HAP-1 (cell line): ENCODE data around the gene KDF1.

Experiments
- DNase-seq, 2 experiments: peaks; one replicate each; pipeline ENCODE4 v3.0.0-alpha.2; 2016 to 2020; ENCODE audit warnings: low spot score in 2 of 2
- H3K27me3 ChIP-seq: fragments of 250-450 bp; sonication (Bioruptor Pico); 2 replicates; pipeline ENCODE4 v1.5.1; 2020; ENCODE audit warnings: low read depth, mild to moderate bottlenecking, moderate library complexity
- H3K36me3 ChIP-seq: fragments of 250-450 bp; sonication (Bioruptor Pico); replicated peaks from 2 replicates; pipeline ENCODE4 v1.5.1; 2020; ENCODE audit warnings: mild to moderate bottlenecking
- H3K4me1 ChIP-seq: fragments of 250-450 bp; sonication (Bioruptor Pico); 2 replicates; pipeline ENCODE4 v1.5.1; 2020; ENCODE audit warnings: mild to moderate bottlenecking
- H3K4me3 ChIP-seq: fragments of 250-450 bp; sonication (Bioruptor Pico); 2 replicates; pipeline ENCODE4 v1.5.1; 2020; ENCODE audit warnings: mild to moderate bottlenecking, moderate library complexity
- H3K9me3 ChIP-seq: fragments of 250-450 bp; sonication (Bioruptor Pico); 2 replicates; pipeline ENCODE4 v1.5.1; 2020; ENCODE audit warnings: mild to moderate bottlenecking, moderate library complexity
- in situ Hi-C: fragments of 300-500 bp; cut with MboI; formaldehyde crosslinking; loops from 3 replicates; pipeline ENCODE4 v1.14.3; 2020; ENCODE audit warnings: low sequenced_read_pairs, inconsistent platforms, mixed read lengths

The KDF1 gene

GRCh38 chr1:26981146-26981846 is 21.0 kb upstream of the KDF1 start:
- no peak for DNase-seq
- Histone ChIP-seq H3K36me3 (no peaks in the 10 kb centered on the region), H3K4me3 (no peak overlapping the region), H3K4me1 (no peaks in the 10 kb centered on the region), H3K9me3 (no peaks in the 10 kb centered on the region), H3K27me3 (peaks cover 13% of the 10 kb centered on the region)
- in situ Hi-C loops, result no loop called here

DNA sequence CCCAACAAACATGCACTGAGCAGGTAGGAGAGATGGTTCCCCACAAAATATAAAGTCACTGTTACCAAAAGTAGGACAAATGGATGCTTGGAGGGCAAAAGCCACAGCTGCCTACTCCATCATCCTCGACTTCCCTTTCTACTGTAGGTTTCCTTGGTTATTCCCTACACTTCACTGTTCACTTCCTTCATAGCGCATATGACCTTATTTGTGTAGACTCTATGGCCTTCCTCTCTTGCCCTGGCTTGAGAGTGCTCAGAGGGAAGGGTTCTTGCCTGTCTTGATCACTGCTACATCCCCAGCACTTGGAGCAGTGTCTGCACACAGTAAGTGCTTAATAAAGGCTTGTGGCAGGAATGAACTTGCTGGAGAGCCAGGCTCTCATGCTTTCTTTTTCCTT is 18.6 kb upstream of the KDF1 start:
- Histone ChIP-seq H3K9me3 (no peaks in the 10 kb centered on the region), H3K36me3 (no peaks in the 10 kb centered on the region), H3K27me3 (peaks cover 4% of the 10 kb centered on the region; the same call in 1 of the 2 replicates), H3K4me1 (no peaks in the 10 kb centered on the region), H3K4me3 (no peak overlapping the region)
- in situ Hi-C loops, result no loop called here
- no peak for DNase-seq

- no peaks in the 10 kb centered on the region for H3K36me3 ChIP-seq
- H3K27me3 ChIP-seq, result no peaks in the 10 kb centered on the region
- H3K9me3 ChIP-seq, result no peaks in the 10 kb centered on the region
- H3K4me1 ChIP-seq, result no peaks in the 10 kb centered on the region
- DNase-seq, result no peak
- in situ Hi-C loops, result no loop called here
- no peak overlapping the region for H3K4me3 ChIP-seq
Measured at GRCh38 chr1:26976621-26977510, 16.6 kb upstream of the KDF1 start.

- in situ Hi-C loops, result no loop called here
- DNase-seq, result no peak
Measured at GRCh38 chr1:26972821-26973220, 12.6 kb upstream of the KDF1 start.

DNA sequence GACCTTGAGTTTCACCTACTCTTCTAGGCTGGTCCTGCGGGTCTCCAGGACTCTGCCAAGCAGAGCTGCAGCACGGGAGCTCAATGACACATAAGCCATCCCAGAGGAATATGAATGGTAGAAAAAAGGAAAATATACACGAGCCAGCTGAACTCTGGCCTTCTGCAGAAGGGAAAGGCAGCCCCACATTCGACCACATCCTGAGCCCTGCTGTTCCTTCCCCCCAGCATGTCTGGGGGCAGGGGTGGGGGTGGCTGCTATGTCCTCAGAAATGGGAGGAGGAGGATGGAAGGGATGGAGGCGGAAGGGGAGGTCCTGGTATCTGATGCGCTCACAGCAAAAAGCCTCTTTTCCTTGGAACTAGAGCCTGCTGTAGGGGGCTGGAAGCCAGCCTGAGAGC is 12.1 kb upstream of the KDF1 start:
- Histone ChIP-seq H3K9me3 (no peaks in the 10 kb centered on the region), H3K27me3 (no peaks in the 10 kb centered on the region), H3K4me1 (no peaks in the 10 kb centered on the region), H3K4me3 (no peak overlapping the region), H3K36me3 (no peaks in the 10 kb centered on the region)
- in situ Hi-C loops, result no loop called here
- no peak for DNase-seq

More at GRCh38 chr1:26972821-26973220, 12.6 kb upstream of the KDF1 start:
- no peaks in the 10 kb centered on the region for H3K4me1 ChIP-seq
- no peaks in the 10 kb centered on the region for H3K36me3 ChIP-seq
- H3K9me3 ChIP-seq, result no peaks in the 10 kb centered on the region
- H3K27me3 ChIP-seq, result no peaks in the 10 kb centered on the region
- H3K4me3 ChIP-seq, result no peak overlapping the region

- Histone ChIP-seq H3K27me3 (no peaks in the 10 kb centered on the region; the same call in 1 of the 2 replicates), H3K36me3 (no peaks in the 10 kb centered on the region), H3K9me3 (no peaks in the 10 kb centered on the region), H3K4me3 (no peak overlapping the region), H3K4me1 (no peaks in the 10 kb centered on the region)
- DNase-seq, result no peak
- in situ Hi-C loops, result no loop called here
Measured at GRCh38 chr1:26971590-26971989, 11.3 kb upstream of the KDF1 start.

- Histone ChIP-seq H3K4me1 (no peaks in the 10 kb centered on the region), H3K4me3 (no peak overlapping the region), H3K27me3 (peaks cover under 1% of the 10 kb centered on the region), H3K36me3 (no peaks in the 10 kb centered on the region), H3K9me3 (no peaks in the 10 kb centered on the region)
- in situ Hi-C loops, result no loop called here
- no peak for DNase-seq
Measured at GRCh38 chr1:26970810-26971209, 10.5 kb upstream of the KDF1 start.

- in situ Hi-C loops, result no loop called here
- no peaks in the 10 kb centered on the region for H3K9me3 ChIP-seq
- H3K4me1 ChIP-seq, result no peaks in the 10 kb centered on the region
- H3K27me3 ChIP-seq, result peaks cover 20% of the 10 kb centered on the region
- no peak overlapping the region for H3K4me3 ChIP-seq
- DNase-seq, result no peak
- no peaks in the 10 kb centered on the region for H3K36me3 ChIP-seq
Measured at GRCh38 chr1:26965628-26966027, 5.4 kb upstream of the KDF1 start.

GRCh38 chr1:26965213-26965612 is 4.9 kb upstream of the KDF1 start:
- Histone ChIP-seq H3K4me1 (no peaks in the 10 kb centered on the region), H3K9me3 (no peaks in the 10 kb centered on the region), H3K27me3 (peaks cover 24% of the 10 kb centered on the region), H3K4me3 (no peak overlapping the region), H3K36me3 (no peaks in the 10 kb centered on the region)
- no peak for DNase-seq
- in situ Hi-C loops, result no loop called here

GRCh38 chr1:26961826-26962225 is 1.6 kb upstream of the KDF1 start:
- Histone ChIP-seq H3K36me3 (no peaks in the 10 kb centered on the region), H3K4me3 (no peak overlapping the region), H3K27me3 (peaks cover 41% of the 10 kb centered on the region), H3K4me1 (no peaks in the 10 kb centered on the region), H3K9me3 (no peaks in the 10 kb centered on the region)
- DNase-seq, result no peak
- in situ Hi-C loops, result no loop called here

- H3K4me3 ChIP-seq, result no peak overlapping the region
- peaks cover 46% of the 10 kb centered on the region for H3K27me3 ChIP-seq
- in situ Hi-C loops, result no loop called here
- no peaks in the 10 kb centered on the region; the same call in 1 of the 2 replicates for H3K4me1 ChIP-seq
- no peaks in the 10 kb centered on the region for H3K9me3 ChIP-seq
- no peaks in the 10 kb centered on the region for H3K36me3 ChIP-seq
- no peak for DNase-seq
Measured at GRCh38 chr1:26960625-26960966, 328 bp upstream of the KDF1 start.

DNA sequence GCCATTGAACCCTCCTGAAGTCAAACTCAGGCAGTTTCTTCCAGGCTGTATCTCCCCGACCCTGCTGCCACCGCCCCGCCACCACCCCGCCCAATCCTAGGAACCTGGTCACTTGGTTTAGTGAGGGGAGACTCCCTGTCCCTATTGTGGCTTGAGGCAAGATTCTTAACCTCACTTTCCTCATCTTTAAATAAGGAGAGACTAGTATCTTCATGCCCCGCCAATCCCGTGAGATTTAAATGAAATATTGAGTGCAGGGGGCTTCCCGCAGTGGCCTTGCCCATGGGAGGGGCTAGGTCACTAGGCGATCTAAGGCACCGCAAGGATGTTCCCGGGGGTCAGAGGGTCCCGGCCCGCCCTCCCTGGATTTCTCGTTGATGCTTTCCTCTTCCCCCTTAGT is 998 bp downstream of the KDF1 start:
- Histone ChIP-seq H3K9me3 (no peaks in the 10 kb centered on the region), H3K27me3 (peaks cover 51% of the 10 kb centered on the region), H3K4me1 (no peaks in the 10 kb centered on the region; the same call in 1 of the 2 replicates), H3K36me3 (no peaks in the 10 kb centered on the region), H3K4me3 (no peak overlapping the region)
- no peak for DNase-seq
- in situ Hi-C loops, result no loop called here

DNA sequence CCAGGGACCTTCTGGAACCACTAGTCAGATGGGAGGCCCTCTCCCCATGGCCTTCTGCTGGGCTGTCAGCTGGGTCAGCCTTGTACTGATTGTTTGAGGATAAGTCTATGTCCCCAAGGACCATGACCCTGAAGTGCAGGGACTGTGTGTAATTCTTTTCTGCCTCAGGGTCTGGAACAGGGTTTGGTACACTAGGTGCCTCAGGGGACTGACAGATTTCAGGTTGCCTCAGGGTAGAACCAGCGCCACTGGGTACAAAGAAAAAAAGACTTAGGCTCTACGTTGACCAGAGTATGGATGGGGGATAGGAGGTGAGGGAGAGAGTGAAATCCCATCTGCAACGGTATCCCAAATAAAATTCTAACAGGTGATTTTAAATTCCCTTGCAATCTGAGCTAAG is 3.0 kb downstream of the KDF1 start:
- H3K27me3 ChIP-seq, result peaks cover 50% of the 10 kb centered on the region
- in situ Hi-C loops, result no loop called here
- no peaks in the 10 kb centered on the region for H3K9me3 ChIP-seq
- no peak for DNase-seq
- no peaks in the 10 kb centered on the region for H3K36me3 ChIP-seq
- H3K4me1 ChIP-seq, result no peaks in the 10 kb centered on the region; the same call in 1 of the 2 replicates
- H3K4me3 ChIP-seq, result no peak overlapping the region

DNA sequence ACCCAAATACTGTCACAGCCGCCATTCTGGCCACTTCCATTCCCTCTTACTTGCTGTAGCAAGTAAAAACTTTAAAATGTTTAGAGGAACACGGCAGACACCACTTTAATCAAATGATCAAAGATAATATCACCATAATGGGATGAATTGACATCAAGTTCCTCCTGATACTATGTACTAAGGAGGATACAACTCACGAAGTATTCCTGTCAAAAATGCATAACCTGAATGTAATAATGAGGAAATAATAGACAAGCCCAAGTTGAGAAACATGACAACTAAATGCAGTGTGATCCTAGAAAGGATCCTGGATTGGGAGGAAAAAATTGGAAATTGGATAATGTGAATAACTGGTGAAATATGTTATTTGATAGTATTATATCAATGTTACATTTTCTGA is 3.9 kb downstream of the KDF1 start:
- peaks cover 40% of the 10 kb centered on the region for H3K27me3 ChIP-seq
- no peak overlapping the region for H3K4me3 ChIP-seq
- in situ Hi-C loops, result no loop called here
- no peaks in the 10 kb centered on the region for H3K9me3 ChIP-seq
- H3K36me3 ChIP-seq, result no peaks in the 10 kb centered on the region
- DNase-seq, result no peak
- H3K4me1 ChIP-seq, result no peaks in the 10 kb centered on the region; the same call in 1 of the 2 replicates
